ENCODE measurements around the gene SORCS3. TPM values are rescaled to one million over a fixed set of nuclear protein-coding genes. Genes with fewer than 3 reads are reported as not detected.
A peak's percentile ranks its signal among the peaks of the same experiment; 100 is the strongest.

SORCS3 gene
- total RNA-seq, 1 donor from 2014 or later: 0.26 TPM

DNA sequence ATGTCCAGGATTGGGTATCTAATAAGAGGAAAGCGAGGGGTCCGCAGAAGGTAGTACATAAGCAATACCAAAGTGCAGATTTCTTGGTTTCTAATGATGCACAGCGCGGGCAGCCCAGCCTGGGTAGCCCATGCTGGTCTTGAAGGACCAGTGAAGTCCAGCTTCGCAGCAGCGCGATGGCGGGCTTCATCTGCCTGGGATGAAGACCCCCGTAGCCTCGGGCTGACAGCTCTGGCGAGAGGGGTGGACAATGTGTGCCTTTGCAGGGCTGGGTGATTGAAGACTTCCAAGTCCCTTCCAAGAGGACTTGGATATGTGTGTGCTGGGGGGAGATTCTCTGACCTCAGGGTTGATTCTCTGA is 2.2 kb downstream of the SORCS3 start:
- H3K4me2 ChIP-seq: no peak overlapping the region

DNA sequence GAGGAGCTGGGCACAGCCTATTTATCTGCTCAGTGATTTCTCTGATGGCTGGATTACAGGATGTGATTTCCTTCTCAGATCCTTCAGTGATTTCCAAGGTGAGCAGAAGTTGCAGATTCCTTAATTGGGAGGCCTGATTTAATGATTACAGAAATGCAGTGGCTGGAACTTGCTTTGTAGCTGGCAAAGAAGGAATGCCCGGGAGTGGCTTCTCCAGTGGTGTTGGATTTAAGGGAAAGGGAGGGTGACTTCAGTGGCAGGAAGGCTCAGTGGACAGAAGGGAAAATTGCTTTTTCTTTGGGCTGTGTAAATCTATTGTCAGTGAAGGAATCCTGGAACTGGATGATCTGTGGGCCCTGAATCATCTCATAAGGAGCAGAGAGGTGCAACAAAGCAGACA is 5.1 kb downstream of the SORCS3 start:
- H3K9me3 Mint-ChIP-seq: no peaks in the 10 kb centered on the region
- H3K27me3 ChIP-seq: peaks cover 84% of the 10 kb centered on the region
- H3K4me1 ChIP-seq: peaks cover 2% of the 10 kb centered on the region
- no peak overlapping the region for H3K4me2 ChIP-seq
- DNase-seq (ENCODE audit: low spot score): no peak
- no peak overlapping the region for H2AFZ ChIP-seq (replicated peaks)
- no peak overlapping the region for H3K27ac Mint-ChIP-seq
- TF ChIP-seq EZH2 (IDR thresholded peaks at IDR 0.05): no peak
- TF ChIP-seq EZH2phosphoT487 (IDR thresholded peaks at IDR 0.05): no peak
- TF ChIP-seq, protein P1, sequence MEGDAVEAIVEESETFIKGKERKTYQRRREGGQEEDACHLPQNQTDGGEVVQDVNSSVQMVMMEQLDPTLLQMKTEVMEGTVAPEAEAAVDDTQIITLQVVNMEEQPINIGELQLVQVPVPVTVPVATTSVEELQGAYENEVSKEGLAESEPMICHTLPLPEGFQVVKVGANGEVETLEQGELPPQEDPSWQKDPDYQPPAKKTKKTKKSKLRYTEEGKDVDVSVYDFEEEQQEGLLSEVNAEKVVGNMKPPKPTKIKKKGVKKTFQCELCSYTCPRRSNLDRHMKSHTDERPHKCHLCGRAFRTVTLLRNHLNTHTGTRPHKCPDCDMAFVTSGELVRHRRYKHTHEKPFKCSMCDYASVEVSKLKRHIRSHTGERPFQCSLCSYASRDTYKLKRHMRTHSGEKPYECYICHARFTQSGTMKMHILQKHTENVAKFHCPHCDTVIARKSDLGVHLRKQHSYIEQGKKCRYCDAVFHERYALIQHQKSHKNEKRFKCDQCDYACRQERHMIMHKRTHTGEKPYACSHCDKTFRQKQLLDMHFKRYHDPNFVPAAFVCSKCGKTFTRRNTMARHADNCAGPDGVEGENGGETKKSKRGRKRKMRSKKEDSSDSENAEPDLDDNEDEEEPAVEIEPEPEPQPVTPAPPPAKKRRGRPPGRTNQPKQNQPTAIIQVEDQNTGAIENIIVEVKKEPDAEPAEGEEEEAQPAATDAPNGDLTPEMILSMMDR (IDR thresholded peaks at IDR 0.05): no peak
- no peaks in the 10 kb centered on the region for H3K79me2 ChIP-seq (ENCODE audit: low read depth)
- H3K9ac ChIP-seq: no peak overlapping the region
- peaks cover 11% of the 10 kb centered on the region for H3K4me1 Mint-ChIP-seq
- H3K9me3 ChIP-seq (ENCODE audit: low read depth): no peaks in the 10 kb centered on the region
- H4K20me1 ChIP-seq (ENCODE audit: low read depth): no peaks in the 10 kb centered on the region
- H3F3A ChIP-seq (ENCODE audit: low read depth): no peaks in the 10 kb centered on the region
- H3K4me3 Mint-ChIP-seq: no peak overlapping the region
- no peaks in the 10 kb centered on the region for H3K36me3 Mint-ChIP-seq
- no peak overlapping the region for H3K27ac ChIP-seq
- H3K27me3 Mint-ChIP-seq (ENCODE audit: insufficient read depth, low read depth): peaks cover 29% of the 10 kb centered on the region
- H3K36me3 ChIP-seq: no peaks in the 10 kb centered on the region
- H3K4me3 ChIP-seq: no peak overlapping the region

More for the DNA sequence above, 2.2 kb downstream of the SORCS3 start:
- no peak overlapping the region for H3K27ac Mint-ChIP-seq
- Histone ChIP-seq H4K20me1 (ENCODE audit: low read depth) (no peaks in the 10 kb centered on the region), H3K4me1 (peaks cover 15% of the 10 kb centered on the region), H3F3A (ENCODE audit: low read depth) (peaks cover 15% of the 10 kb centered on the region), H3K4me3 (no peak overlapping the region), H3K27ac (no peak overlapping the region), H3K9me3 (ENCODE audit: low read depth) (no peaks in the 10 kb centered on the region), H2AFZ (replicated peaks) (no peak overlapping the region), H3K9ac (no peak overlapping the region), H3K27me3 (peaks cover 100% of the 10 kb centered on the region), H3K79me2 (ENCODE audit: low read depth) (no peaks in the 10 kb centered on the region), H3K36me3 (no peaks in the 10 kb centered on the region)
- H3K36me3 Mint-ChIP-seq: no peaks in the 10 kb centered on the region
- peaks cover 11% of the 10 kb centered on the region for H3K4me1 Mint-ChIP-seq
- DNase-seq (ENCODE audit: low spot score): no peak
- peak overlapping the region; percentile 91 for H3K4me3 Mint-ChIP-seq
- peaks cover 46% of the 10 kb centered on the region for H3K27me3 Mint-ChIP-seq (ENCODE audit: insufficient read depth, low read depth)
- TF ChIP-seq, protein P1 (IDR thresholded peaks at IDR 0.05): no peak
- no peak for TF ChIP-seq EZH2 (IDR thresholded peaks at IDR 0.05)
- TF ChIP-seq EZH2phosphoT487 (IDR thresholded peaks at IDR 0.05): no peak
- no peaks in the 10 kb centered on the region for H3K9me3 Mint-ChIP-seq

DNA sequence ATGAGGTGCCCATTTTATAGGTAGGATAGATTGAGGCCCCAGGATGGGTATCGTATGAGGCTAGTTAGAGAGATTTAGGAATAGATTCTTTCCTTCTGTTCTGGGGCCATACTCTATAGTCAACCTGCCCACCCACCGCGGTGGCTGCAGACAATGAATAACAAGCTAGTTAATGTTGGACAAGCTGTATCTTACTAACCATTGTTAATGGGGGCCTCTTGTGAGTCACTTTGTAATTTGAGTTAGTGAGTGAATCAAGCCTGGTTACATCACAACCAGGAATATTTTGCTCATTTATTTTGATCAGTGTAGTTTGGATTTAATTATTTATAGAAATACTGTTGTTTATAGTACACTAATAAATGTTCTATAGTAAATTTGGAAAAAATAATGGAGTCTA is 7.3 kb downstream of the SORCS3 start:
- no peaks in the 10 kb centered on the region for H3K79me2 ChIP-seq (ENCODE audit: low read depth)
- no peaks in the 10 kb centered on the region for H3K36me3 ChIP-seq
- no peak overlapping the region for H3K27ac ChIP-seq
- H3F3A ChIP-seq (ENCODE audit: low read depth): no peaks in the 10 kb centered on the region
- no peak overlapping the region for H3K9ac ChIP-seq
- H3K4me2 ChIP-seq: no peak overlapping the region
- Mint-ChIP-seq H3K36me3 (no peaks in the 10 kb centered on the region), H3K27ac (no peak overlapping the region), H3K4me1 (peaks cover 8% of the 10 kb centered on the region), H3K27me3 (ENCODE audit: insufficient read depth, low read depth) (peaks cover 22% of the 10 kb centered on the region), H3K9me3 (no peaks in the 10 kb centered on the region), H3K4me3 (no peak overlapping the region)
- no peaks in the 10 kb centered on the region for H3K9me3 ChIP-seq (ENCODE audit: low read depth)
- no peaks in the 10 kb centered on the region for H4K20me1 ChIP-seq (ENCODE audit: low read depth)
- TF ChIP-seq EZH2phosphoT487 (IDR thresholded peaks at IDR 0.05) (no peak), EZH2 (IDR thresholded peaks at IDR 0.05) (no peak)
- TF ChIP-seq, protein P1 (IDR thresholded peaks at IDR 0.05): no peak
- DNase-seq (ENCODE audit: low spot score): no peak
- H2AFZ ChIP-seq (replicated peaks): no peak overlapping the region
- peaks cover 61% of the 10 kb centered on the region for H3K27me3 ChIP-seq
- no peaks in the 10 kb centered on the region for H3K4me1 ChIP-seq
- H3K4me3 ChIP-seq: no peak overlapping the region

Data from neural progenitor cell (in vitro differentiated cells).